ENCODE measurements around the gene TMEM132A.

Gene TMEM132A

DNA sequence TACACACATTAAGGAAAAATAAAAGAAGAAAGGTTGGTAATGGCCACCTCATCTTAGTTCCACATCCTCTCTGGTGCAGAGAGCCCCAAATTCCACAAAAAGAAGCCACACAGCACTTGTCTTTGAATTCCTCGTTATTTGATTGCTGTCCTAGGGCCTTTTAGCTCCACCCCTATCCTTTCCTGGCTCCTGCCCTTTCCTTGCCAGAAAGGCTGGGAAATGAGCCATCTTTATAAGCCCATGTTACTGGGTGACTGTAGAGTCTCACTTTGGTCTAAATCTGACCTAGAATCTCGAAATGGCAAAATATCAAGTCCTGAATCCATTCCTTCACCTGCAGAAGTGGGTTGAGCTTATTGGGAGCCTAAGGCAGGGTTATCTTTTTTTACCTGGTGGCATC is 4.3 kb upstream of the TMEM132A start:
- ChIA-PET CTCF (no interaction called here), POLR2A (ENCODE audit: low non-redundant PET) (no interaction called here)
- DNase-seq (ENCODE audit: low spot score) = no peak
- no peak overlapping the region; the same call in 1 of the 2 replicates for H3K27ac ChIP-seq
- TF ChIP-seq CTCF (conservative IDR thresholded peaks at IDR 0.05; ENCODE audit: low read depth) = no peak

DNA sequence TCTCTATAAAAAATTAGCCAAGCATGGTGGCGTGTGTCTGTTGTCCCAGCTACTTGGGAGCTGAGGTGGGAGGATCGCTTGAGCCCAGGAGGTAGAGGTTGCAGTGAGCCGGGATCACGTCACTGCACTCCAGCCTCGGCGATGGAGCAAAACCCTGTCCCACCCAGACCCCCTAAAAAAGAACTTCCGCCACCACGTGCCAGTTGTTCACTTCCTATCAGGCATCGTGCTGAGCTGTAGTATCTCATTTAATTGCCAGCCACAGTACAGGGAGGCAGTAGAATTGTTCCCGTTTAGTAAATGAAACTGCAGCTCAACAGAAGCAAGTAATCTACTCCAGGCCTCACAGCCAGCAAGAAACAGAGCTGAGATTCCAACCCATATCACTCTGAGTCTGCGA is 3.0 kb upstream of the TMEM132A start:
- CTCF ChIA-PET = no interaction called here
- POLR2A ChIA-PET (ENCODE audit: low non-redundant PET) = no interaction called here
- no peak for DNase-seq (ENCODE audit: low spot score)
- H3K27ac ChIP-seq = no peak overlapping the region
- TF ChIP-seq CTCF (conservative IDR thresholded peaks at IDR 0.05; ENCODE audit: low read depth) = no peak

DNA sequence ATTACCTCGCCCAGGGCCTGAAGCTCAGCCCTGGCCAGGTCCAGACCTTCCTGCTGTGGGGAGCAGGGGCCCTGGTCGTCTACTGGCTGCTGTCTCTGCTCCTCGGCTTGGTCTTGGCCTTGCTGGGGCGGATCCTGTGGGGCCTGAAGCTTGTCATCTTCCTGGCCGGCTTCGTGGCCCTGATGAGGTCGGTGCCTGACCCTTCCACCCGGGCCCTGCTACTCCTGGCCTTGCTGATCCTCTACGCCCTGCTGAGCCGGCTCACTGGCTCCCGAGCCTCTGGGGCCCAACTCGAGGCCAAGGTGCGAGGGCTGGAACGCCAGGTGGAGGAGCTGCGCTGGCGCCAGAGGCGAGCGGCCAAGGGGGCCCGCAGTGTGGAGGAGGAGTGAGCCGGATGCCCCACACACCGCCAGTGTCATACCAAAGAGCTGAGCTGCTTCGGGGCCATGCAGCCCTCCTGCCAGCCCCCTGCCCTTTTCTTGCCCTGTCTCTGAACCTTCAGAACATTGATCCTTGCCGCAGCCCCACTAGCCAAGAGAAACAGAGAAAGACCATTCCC is 2.4 kb upstream of the TMEM132A start:
- TF ChIP-seq CTCF (conservative IDR thresholded peaks at IDR 0.05; ENCODE audit: low read depth) = no peak
- ChIA-PET CTCF (interaction anchor here (0.5 to 0.6 kb wide), 3 partner anchors 73 to 336 kb away, joined by 3 to 5 read pairs (median 3); no protein-coding TSS in a partner anchor), POLR2A (ENCODE audit: low non-redundant PET) (no interaction called here)
- peak overlapping the region; percentile 70 for H3K27ac ChIP-seq
- DNase-seq (ENCODE audit: low spot score) = no peak

DNA sequence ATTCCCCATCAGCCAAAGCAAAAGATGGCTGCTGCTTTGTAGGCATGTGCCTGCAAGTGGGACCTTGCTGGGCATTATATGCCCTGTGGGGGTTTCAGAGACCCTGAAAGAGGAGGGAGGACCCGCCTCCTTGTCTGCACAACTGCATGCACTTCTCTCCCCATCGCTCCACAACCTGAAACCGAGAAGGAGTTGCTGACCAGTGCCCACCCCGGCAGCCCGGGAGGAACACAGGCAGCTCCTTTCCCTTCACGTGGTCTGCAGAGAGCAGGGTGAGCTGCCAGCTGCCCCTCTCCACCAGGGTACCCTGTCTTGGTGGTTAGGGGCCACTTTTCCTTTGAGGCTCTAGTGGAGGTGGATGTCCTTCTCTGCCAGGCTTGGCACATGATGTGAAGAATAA is 1.4 kb upstream of the TMEM132A start:
- ChIA-PET CTCF (interaction anchor here (1.5 kb wide), 1 partner anchor 12 kb away, joined by 3 read pairs; no protein-coding TSS in a partner anchor), POLR2A (ENCODE audit: low non-redundant PET) (no interaction called here)
- TF ChIP-seq CTCF (conservative IDR thresholded peaks at IDR 0.05; ENCODE audit: low read depth) = no peak
- H3K27ac ChIP-seq = peak overlapping the region; percentile 70
- DNase-seq (ENCODE audit: low spot score) = no peak

GRCh38 chr11:60923326-60923725 is 934 bp upstream of the TMEM132A start:
- CTCF ChIA-PET = interaction anchor here (1.5 kb wide), 1 partner anchor 12 kb away, joined by 3 read pairs; no protein-coding TSS in a partner anchor
- POLR2A ChIA-PET (ENCODE audit: low non-redundant PET) = interaction anchor here (0.6 kb wide), 1 partner anchor 127 kb away, joined by 3 read pairs; no protein-coding TSS in a partner anchor
- DNase-seq (ENCODE audit: low spot score) = no peak
- H3K27ac ChIP-seq = peak overlapping the region; percentile 70
- TF ChIP-seq CTCF (conservative IDR thresholded peaks at IDR 0.05; ENCODE audit: low read depth) = no peak

- DNase-seq (ENCODE audit: low spot score) = no peak
- CTCF ChIA-PET = interaction anchor here (0.6 to 1.5 kb wide), 2 partner anchors 11 to 12 kb away, joined by 3 to 4 read pairs; no protein-coding TSS in a partner anchor
- TF ChIP-seq CTCF (conservative IDR thresholded peaks at IDR 0.05; ENCODE audit: low read depth) = no peak
- POLR2A ChIA-PET (ENCODE audit: low non-redundant PET) = interaction anchor here (0.6 kb wide), 1 partner anchor 127 kb away, joined by 3 read pairs; no protein-coding TSS in a partner anchor
- peak overlapping the region; percentile 70 for H3K27ac ChIP-seq
Observed at GRCh38 chr11:60923800-60924109, 505 bp upstream of the TMEM132A start.
